Neural cell (in vitro differentiated cells): Measurements from ENCODE around the gene TNFRSF14. TPM values are rescaled to one million over a fixed set of nuclear protein-coding genes. Genes with fewer than 3 reads are reported as not detected.

Source experiments
- H2AFZ ChIP-seq: fragments of 200-600, 300-800 bp; sonication (generic), shearing (Covaris generic); 2 replicates; pipeline ENCODE4 v1.6.0; 2014; ENCODE audit warnings: low read depth, mild to moderate bottlenecking, antibody characterized with exemption, low read length, moderate library complexity
- H3F3A ChIP-seq: fragments of 200-600 bp; shearing (Covaris generic); 2 replicates; pipeline ENCODE4 v1.6.1; 2016; ENCODE audit warnings: mild to moderate bottlenecking, moderate library complexity, mixed read lengths, antibody characterized with exemption, low read length; ENCODE audit not compliant: insufficient read depth, poor library complexity, severe bottlenecking
- H3K27ac ChIP-seq: fragments of 200-600, 300-800 bp; sonication (generic), shearing (Covaris generic); 2 replicates; pipeline ENCODE4 v1.5.1; 2014; ENCODE audit warnings: mild to moderate bottlenecking, low read length, moderate library complexity
- H3K27me3 ChIP-seq: fragments of 300-800, 200-600 bp; sonication (generic), shearing (Covaris generic); 2 replicates; pipeline ENCODE4 v1.6.0; 2014; ENCODE audit warnings: mild to moderate bottlenecking, low read depth, low read length, moderate library complexity; ENCODE audit not compliant: insufficient read depth
- H3K36me3 ChIP-seq: fragments of 300-800, 200-600 bp; sonication (generic), shearing (Covaris generic); 2 replicates; pipeline ENCODE4 v1.5.1; 2014; ENCODE audit warnings: mild to moderate bottlenecking, antibody characterized with exemption, low read length, moderate library complexity; ENCODE audit not compliant: insufficient read depth
- H3K4me2 ChIP-seq: fragments of 300-800, 200-600 bp; sonication (generic), shearing (Covaris generic); 2 replicates; pipeline ENCODE4 v1.6.0; 2014; ENCODE audit warnings: mild to moderate bottlenecking, low read length
- H3K4me3 ChIP-seq: fragments of 300-800, 200-600 bp; sonication (generic), shearing (Covaris generic); 2 replicates; pipeline ENCODE4 v1.5.1; 2014; ENCODE audit warnings: mild to moderate bottlenecking, low read length, moderate library complexity
- H3K79me2 ChIP-seq: fragments of 200-600 bp; shearing (Covaris generic); replicated peaks from 2 replicates; pipeline ENCODE4 v1.6.0; 2014; ENCODE audit warnings: mild to moderate bottlenecking, low read length, moderate library complexity; ENCODE audit not compliant: insufficient read depth
- H3K9ac ChIP-seq: fragments of 300-800, 200-600 bp; sonication (generic), shearing (Covaris generic); 2 replicates; pipeline ENCODE4 v1.6.1; 2016; ENCODE audit warnings: mild to moderate bottlenecking, low read length, mixed read lengths
- H3K9me2 ChIP-seq: fragments of 200-600 bp; shearing (Covaris generic); 2 replicates; pipeline ENCODE4 v1.6.1; 2016; ENCODE audit warnings: mild to moderate bottlenecking, low read length, mixed read lengths; ENCODE audit not compliant: insufficient read depth
- H3K9me3 ChIP-seq: fragments of 200-600, 300-800 bp; sonication (generic), shearing (Covaris generic); 2 replicates; pipeline ENCODE4 v1.6.1; 2016; ENCODE audit warnings: mild to moderate bottlenecking, mixed run types, low read length, moderate library complexity, mixed read lengths
- H4K20me1 ChIP-seq: fragments of 200-600 bp; shearing (Covaris generic); 2 replicates; pipeline ENCODE4 v1.6.1; 2016; ENCODE audit warnings: mild to moderate bottlenecking, mixed run types; ENCODE audit not compliant: insufficient read depth
- CTCF ChIP-seq: fragments of 450-650 bp; IDR thresholded peaks from 2 replicates; pipeline ENCODE4 v1.5.1; 2014; ENCODE audit warnings: antibody characterized with exemption, mild to moderate bottlenecking, moderate library complexity; ENCODE audit not compliant: poor library complexity, severe bottlenecking
- EP300 ChIP-seq: fragments of 450-650 bp; conservative IDR thresholded peaks from 2 replicates; pipeline ENCODE4 v1.6.1; 2014; ENCODE audit warnings: antibody characterized with exemption, mild to moderate bottlenecking, moderate library complexity; ENCODE audit not compliant: poor library complexity, severe bottlenecking
- EZH2 ChIP-seq: fragments of 200-600, 300-800 bp; shearing (Covaris generic), sonication (generic); IDR thresholded peaks from 2 replicates; pipeline ENCODE4 v1.6.1; 2014; ENCODE audit warnings: antibody characterized with exemption, low read length, borderline replicate concordance, mild to moderate bottlenecking; ENCODE audit not compliant: insufficient read depth, poor library complexity, severe bottlenecking
- MXI1 ChIP-seq: fragments of 450-650 bp; conservative IDR thresholded peaks from 2 replicates; pipeline ENCODE4 v1.6.1; 2014; ENCODE audit warnings: antibody characterized with exemption, mild to moderate bottlenecking; ENCODE audit not compliant: poor library complexity, severe bottlenecking
- POLR2AphosphoS5 ChIP-seq: IDR thresholded peaks from 2 replicates; pipeline ENCODE4 v1.6.1; 2012
- RAD21 ChIP-seq: fragments of 450-650 bp; conservative IDR thresholded peaks from 2 replicates; pipeline ENCODE4 v1.6.1; 2014; ENCODE audit warnings: antibody characterized with exemption, mild to moderate bottlenecking, moderate library complexity
- REST ChIP-seq: IDR thresholded peaks from 2 replicates; pipeline ENCODE4 v1.6.1; 2012; ENCODE audit warnings: borderline replicate concordance
- SMC3 ChIP-seq: fragments of 450-650 bp; conservative IDR thresholded peaks from 2 replicates; pipeline ENCODE4 v1.6.1; 2014; ENCODE audit warnings: antibody characterized with exemption, mild to moderate bottlenecking, moderate library complexity; ENCODE audit not compliant: poor library complexity
- TAF1 ChIP-seq: IDR thresholded peaks from 2 replicates; pipeline ENCODE4 v1.6.1; 2012; ENCODE audit warnings: low read depth
- polyA plus RNA-seq: library from polyadenylated mRNA; depleted of rRNA; stranded (reverse); fragments of >200 nt; gene quantifications from 2 replicates; pipeline ENCODE4 v1.2.3, GENCODE V29; 2014

Gene TNFRSF14
- polyA plus RNA-seq, 1 donor from 2014 or later: 1.1 TPM

GRCh38 chr1:2561446-2561845 is 5.3 kb downstream of the TNFRSF14 start:
- no peak overlapping the region for H3K4me3 ChIP-seq
- no peak overlapping the region for H3K27ac ChIP-seq
- no peaks in the 10 kb centered on the region for H4K20me1 ChIP-seq
- no peak for TF ChIP-seq CTCF
- TF ChIP-seq RAD21: no peak
- no peak for TF ChIP-seq POLR2AphosphoS5
- no peak for TF ChIP-seq SMC3
- no peak for TF ChIP-seq EP300
- no peak for TF ChIP-seq MXI1
- no peak for TF ChIP-seq REST
- no peak for TF ChIP-seq TAF1
- TF ChIP-seq EZH2: no peak
- no peak overlapping the region for H3K9ac ChIP-seq
- H3K36me3 ChIP-seq: no peaks in the 10 kb centered on the region
- no peaks in the 10 kb centered on the region for H3K27me3 ChIP-seq
- H2AFZ ChIP-seq: no peak overlapping the region
- no peaks in the 10 kb centered on the region for H3K79me2 ChIP-seq
- H3K9me2 ChIP-seq: no peaks in the 10 kb centered on the region
- no peaks in the 10 kb centered on the region for H3K9me3 ChIP-seq
- H3K4me2 ChIP-seq: no peak overlapping the region
- H3F3A ChIP-seq: no peaks in the 10 kb centered on the region

- Histone ChIP-seq H3K27ac (no peak overlapping the region), H3K9ac (no peak overlapping the region), H2AFZ (no peak overlapping the region), H3F3A (no peaks in the 10 kb centered on the region), H3K36me3 (no peaks in the 10 kb centered on the region), H3K9me3 (no peaks in the 10 kb centered on the region), H3K9me2 (no peaks in the 10 kb centered on the region), H3K4me2 (no peak overlapping the region), H4K20me1 (no peaks in the 10 kb centered on the region), H3K4me3 (no peak overlapping the region), H3K79me2 (no peaks in the 10 kb centered on the region), H3K27me3 (no peaks in the 10 kb centered on the region)
- TF ChIP-seq REST (no peak), RAD21 (no peak), SMC3 (no peak), TAF1 (no peak), POLR2AphosphoS5 (no peak), MXI1 (no peak), EP300 (no peak), EZH2 (no peak), CTCF (no peak)
Measured at GRCh38 chr1:2561898-2562895, 6.0 kb downstream of the TNFRSF14 start.
